ENCODE results near the gene CD19. TPM values are rescaled to one million over a fixed set of nuclear protein-coding genes. Genes with fewer than 3 reads are reported as not detected.

CD19 gene
- total RNA-seq, 1 donor from 2014 or later = not detected

GRCh38 chr16:28933171-28933570 is 1.4 kb downstream of the CD19 start:
- no peak for TF ChIP-seq CTCF (IDR thresholded peaks at IDR 0.05; ENCODE audit: unreplicated experiment)
- no peak for DNase-seq (ENCODE audit: low spot score in 2 of 2, unreplicated experiment in 2 of 2)
- H3K36me3 Mint-ChIP-seq = no peaks in the 10 kb centered on the region
- no peaks in the 10 kb centered on the region for H3K27me3 Mint-ChIP-seq (ENCODE audit: low read depth)
- no peaks in the 10 kb centered on the region for H3K9me3 Mint-ChIP-seq
- no peaks in the 10 kb centered on the region for H3K4me1 Mint-ChIP-seq
- no peak overlapping the region for H3K27ac Mint-ChIP-seq
- H3K4me3 Mint-ChIP-seq = no peak overlapping the region

GRCh38 chr16:28935346-28935745 is 3.6 kb downstream of the CD19 start:
- no peak for TF ChIP-seq CTCF (IDR thresholded peaks at IDR 0.05; ENCODE audit: unreplicated experiment)
- no peaks in the 10 kb centered on the region for H3K4me1 Mint-ChIP-seq
- no peaks in the 10 kb centered on the region for H3K36me3 Mint-ChIP-seq
- H3K27ac Mint-ChIP-seq = no peak overlapping the region
- H3K9me3 Mint-ChIP-seq = no peaks in the 10 kb centered on the region
- DNase-seq (ENCODE audit: low spot score in 2 of 2, unreplicated experiment in 2 of 2) = no peak
- H3K4me3 Mint-ChIP-seq = no peak overlapping the region
- H3K27me3 Mint-ChIP-seq (ENCODE audit: low read depth) = peaks cover 2% of the 10 kb centered on the region

- H3K4me3 Mint-ChIP-seq = no peak overlapping the region
- H3K9me3 Mint-ChIP-seq = no peaks in the 10 kb centered on the region
- no peak for DNase-seq (ENCODE audit: low spot score in 2 of 2, unreplicated experiment in 2 of 2)
- no peaks in the 10 kb centered on the region for H3K4me1 Mint-ChIP-seq
- no peak overlapping the region for H3K27ac Mint-ChIP-seq
- peaks cover 2% of the 10 kb centered on the region for H3K27me3 Mint-ChIP-seq (ENCODE audit: low read depth)
- H3K36me3 Mint-ChIP-seq = no peaks in the 10 kb centered on the region
- TF ChIP-seq CTCF (IDR thresholded peaks at IDR 0.05; ENCODE audit: unreplicated experiment) = no peak
These were observed 4.4 kb downstream of the CD19 start for GRCh38 chr16:28935924-28936783.

- Mint-ChIP-seq H3K27ac (no peak overlapping the region), H3K27me3 (ENCODE audit: low read depth) (peaks cover 2% of the 10 kb centered on the region), H3K4me3 (no peak overlapping the region)
These were observed 5.0 kb downstream of the CD19 start for GRCh38 chr16:28936784-28937155.

GRCh38 chr16:28937222-28937876 is 5.6 kb downstream of the CD19 start:
- no peak for TF ChIP-seq CTCF (IDR thresholded peaks at IDR 0.05; ENCODE audit: unreplicated experiment)
- H3K27ac Mint-ChIP-seq = no peak overlapping the region
- H3K27me3 Mint-ChIP-seq (ENCODE audit: low read depth) = peaks cover 2% of the 10 kb centered on the region
- H3K9me3 Mint-ChIP-seq = no peaks in the 10 kb centered on the region
- no peak for DNase-seq (ENCODE audit: low spot score in 2 of 2, unreplicated experiment in 2 of 2)
- H3K4me1 Mint-ChIP-seq = no peaks in the 10 kb centered on the region
- no peak overlapping the region for H3K4me3 Mint-ChIP-seq
- no peaks in the 10 kb centered on the region for H3K36me3 Mint-ChIP-seq

More at GRCh38 chr16:28936784-28937155, 5.0 kb downstream of the CD19 start:
- no peak for DNase-seq (ENCODE audit: low spot score in 2 of 2, unreplicated experiment in 2 of 2)
- Mint-ChIP-seq H3K9me3 (no peaks in the 10 kb centered on the region), H3K4me1 (no peaks in the 10 kb centered on the region), H3K36me3 (no peaks in the 10 kb centered on the region)
- no peak for TF ChIP-seq CTCF (IDR thresholded peaks at IDR 0.05; ENCODE audit: unreplicated experiment)

Data from mesothelial cell of epicardium (in vitro differentiated cells).